ENCODE data around the gene LAMTOR4.
"Not testable (repeated sequence)": the region's sequence is repeated elsewhere in the genome, so short reads cannot be mapped to it uniquely, and the experiment has no call there.

LAMTOR4 gene

DNA sequence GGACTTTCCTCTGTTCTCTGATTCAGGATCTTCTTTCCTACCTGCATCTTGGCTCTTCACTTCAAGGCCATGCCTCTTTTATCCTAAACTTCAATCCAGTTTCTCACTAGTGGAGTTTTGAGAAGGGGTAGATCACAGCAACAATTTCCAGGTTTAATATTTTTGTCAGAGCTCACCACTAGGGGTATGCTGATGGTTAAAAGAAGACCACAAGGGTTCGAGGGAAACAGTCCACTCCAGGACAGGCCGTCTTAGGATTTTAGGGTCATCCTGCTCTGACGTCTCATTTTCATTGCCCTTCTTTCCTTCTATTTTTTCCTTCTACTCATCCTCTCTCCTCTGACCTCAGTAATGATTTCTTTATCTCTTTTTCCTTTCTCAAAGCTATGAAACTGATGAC, 40.3 kb downstream of the LAMTOR4 start:
- POLR2A ChIA-PET, result no interaction called here
- CTCF ChIA-PET, result interaction anchor here (0.8 to 3.2 kb wide), 7 partner anchors 9 to 156 kb away, joined by 3 to 32 read pairs (median 9); partner anchors contain the start of genes GPC2, STAG3 and TRAPPC14
- DNase-seq (ENCODE audit: extremely low spot score), result no peak
- TF ChIP-seq, protein P1, sequence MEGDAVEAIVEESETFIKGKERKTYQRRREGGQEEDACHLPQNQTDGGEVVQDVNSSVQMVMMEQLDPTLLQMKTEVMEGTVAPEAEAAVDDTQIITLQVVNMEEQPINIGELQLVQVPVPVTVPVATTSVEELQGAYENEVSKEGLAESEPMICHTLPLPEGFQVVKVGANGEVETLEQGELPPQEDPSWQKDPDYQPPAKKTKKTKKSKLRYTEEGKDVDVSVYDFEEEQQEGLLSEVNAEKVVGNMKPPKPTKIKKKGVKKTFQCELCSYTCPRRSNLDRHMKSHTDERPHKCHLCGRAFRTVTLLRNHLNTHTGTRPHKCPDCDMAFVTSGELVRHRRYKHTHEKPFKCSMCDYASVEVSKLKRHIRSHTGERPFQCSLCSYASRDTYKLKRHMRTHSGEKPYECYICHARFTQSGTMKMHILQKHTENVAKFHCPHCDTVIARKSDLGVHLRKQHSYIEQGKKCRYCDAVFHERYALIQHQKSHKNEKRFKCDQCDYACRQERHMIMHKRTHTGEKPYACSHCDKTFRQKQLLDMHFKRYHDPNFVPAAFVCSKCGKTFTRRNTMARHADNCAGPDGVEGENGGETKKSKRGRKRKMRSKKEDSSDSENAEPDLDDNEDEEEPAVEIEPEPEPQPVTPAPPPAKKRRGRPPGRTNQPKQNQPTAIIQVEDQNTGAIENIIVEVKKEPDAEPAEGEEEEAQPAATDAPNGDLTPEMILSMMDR (IDR thresholded peaks at IDR 0.05; ENCODE audit: control extremely low read depth, extremely low read depth, low read depth, missing control alignments), result no peak

- POLR2A ChIA-PET, result no interaction called here
- CTCF ChIA-PET, result interaction anchor here (0.7 to 3.2 kb wide), 17 partner anchors 10 to 193 kb away, joined by 3 to 32 read pairs (median 4); partner anchors contain the start of genes GAL3ST4, GPC2, STAG3 and TRAPPC14
- DNase-seq (ENCODE audit: extremely low spot score), result peak; percentile 39
- TF ChIP-seq, protein P1 (IDR thresholded peaks at IDR 0.05; ENCODE audit: control extremely low read depth, extremely low read depth, low read depth, missing control alignments), result peak; percentile 48
These were observed 41.5 kb downstream of the LAMTOR4 start for GRCh38 chr7:100190048-100190711.

GRCh38 chr7:100191775-100192174, 43.1 kb downstream of the LAMTOR4 start:
- ChIA-PET POLR2A (no interaction called here), CTCF (no interaction called here)
- no peak for DNase-seq (ENCODE audit: extremely low spot score)
- TF ChIP-seq, protein P1 (IDR thresholded peaks at IDR 0.05; ENCODE audit: control extremely low read depth, extremely low read depth, low read depth, missing control alignments), result no peak

GRCh38 chr7:100192281-100192862, 43.7 kb downstream of the LAMTOR4 start:
- DNase-seq (ENCODE audit: extremely low spot score); POLR2A ChIA-PET: not testable (repeated sequence)
- CTCF ChIA-PET, result interaction anchor here (0.8 to 11.1 kb wide), 2 partner anchors 9 to 21 kb away, joined by 3 to 130 read pairs; no protein-coding TSS in a partner anchor

DNA sequence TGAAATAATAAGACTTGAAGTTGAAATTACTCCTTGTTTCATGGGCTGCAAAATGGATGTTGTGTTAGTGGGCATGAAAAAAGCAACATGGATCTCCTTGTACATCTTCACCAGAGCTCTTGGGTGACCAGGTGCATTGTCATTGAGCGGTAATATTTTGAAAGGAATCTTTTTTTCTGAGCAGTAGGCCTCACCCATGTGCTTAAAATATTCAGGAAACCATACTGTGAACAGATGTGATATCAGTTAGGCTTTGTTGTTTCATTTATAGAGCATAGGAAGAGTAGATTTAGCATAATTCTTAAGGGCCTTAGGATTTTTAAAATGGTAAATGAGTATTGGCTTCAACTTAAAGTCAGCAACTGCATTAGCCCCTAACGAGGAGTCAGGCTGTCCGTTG, 44.3 kb downstream of the LAMTOR4 start:
- ChIA-PET POLR2A (no interaction called here), CTCF (interaction anchor here (0.8 to 11.1 kb wide), 2 partner anchors 10 to 20 kb away, joined by 3 to 130 read pairs; no protein-coding TSS in a partner anchor)
- no peak for DNase-seq (ENCODE audit: extremely low spot score)
- TF ChIP-seq, protein P1 (IDR thresholded peaks at IDR 0.05; ENCODE audit: control extremely low read depth, extremely low read depth, low read depth, missing control alignments), result no peak

- POLR2A ChIA-PET, result no interaction called here
These were observed 46.5 kb downstream of the LAMTOR4 start for GRCh38 chr7:100195222-100195621.

DNA sequence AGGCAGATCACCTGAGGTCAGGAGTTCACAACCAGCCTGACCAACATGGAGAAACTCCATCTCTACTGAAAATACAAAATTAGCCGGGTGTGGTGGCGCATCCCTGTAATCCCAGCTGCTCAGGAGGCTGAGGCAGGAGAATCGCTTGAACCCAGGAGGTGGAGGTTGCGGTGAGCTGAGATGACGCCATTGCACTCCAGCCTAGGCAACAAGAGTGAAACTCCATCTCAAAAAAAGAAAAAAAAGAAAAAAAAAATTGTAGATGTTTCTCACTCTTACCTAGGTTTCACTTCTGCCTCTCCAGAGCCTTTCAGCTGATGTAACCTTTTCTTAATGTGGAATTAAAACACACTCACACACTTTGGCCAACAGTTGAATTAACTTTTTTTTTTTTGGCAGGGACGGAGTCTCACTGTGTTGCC, 47.2 kb downstream of the LAMTOR4 start:
- POLR2A ChIA-PET, result not testable (repeated sequence)
- CTCF ChIA-PET, result interaction anchor here (1.0 to 11.1 kb wide), 4 partner anchors 14 to 63 kb away, joined by 3 to 130 read pairs (median 4); no protein-coding TSS in a partner anchor
- DNase-seq (ENCODE audit: extremely low spot score), result peak; percentile 62

More at GRCh38 chr7:100195222-100195621, 46.5 kb downstream of the LAMTOR4 start:
- CTCF ChIA-PET, result interaction anchor here (1.0 to 11.1 kb wide), 6 partner anchors 9 to 62 kb away, joined by 3 to 130 read pairs (median 4); no protein-coding TSS in a partner anchor
- no peak for DNase-seq (ENCODE audit: extremely low spot score)
- TF ChIP-seq, protein P1 (IDR thresholded peaks at IDR 0.05; ENCODE audit: control extremely low read depth, extremely low read depth, low read depth, missing control alignments), result no peak

All from GM10248 (cell line).